GM21526 (cell line): Measurements from ENCODE around the gene ATRAID.
"Not testable (repeated sequence)": the region's sequence is repeated elsewhere in the genome, so short reads cannot be mapped to it uniquely, and the experiment has no call there.

ENCODE experiments used
- ATAC-seq: cut with Tn5 transposase; IDR thresholded peaks from one replicate; pipeline ENCODE4 v1.9.1; 2021; ENCODE audit warnings: moderate library complexity; ENCODE audit not compliant: unreplicated experiment, low FRiP score

The ATRAID gene

GRCh38 chr2:27191070-27191829, 20.6 kb upstream of the ATRAID start:
- no peak for ATAC-seq

GRCh38 chr2:27194538-27195354, 17.1 kb upstream of the ATRAID start:
- no peak for ATAC-seq

- not testable (repeated sequence) for ATAC-seq
Measured at GRCh38 chr2:27195799-27196198, 16.0 kb upstream of the ATRAID start.

- not testable (repeated sequence) for ATAC-seq
Measured at GRCh38 chr2:27198068-27198467, 13.8 kb upstream of the ATRAID start.

- ATAC-seq: no peak
Measured at GRCh38 chr2:27198627-27199026, 13.2 kb upstream of the ATRAID start.

GRCh38 chr2:27199241-27199640, 12.6 kb upstream of the ATRAID start:
- no peak for ATAC-seq

GRCh38 chr2:27201675-27202074, 10.2 kb upstream of the ATRAID start:
- no peak for ATAC-seq

GRCh38 chr2:27202854-27203253, 9.0 kb upstream of the ATRAID start:
- no peak for ATAC-seq

- no peak for ATAC-seq
Measured at GRCh38 chr2:27203741-27204140, 8.1 kb upstream of the ATRAID start.

GRCh38 chr2:27204566-27204965, 7.3 kb upstream of the ATRAID start:
- ATAC-seq: no peak

- ATAC-seq: no peak
Measured at GRCh38 chr2:27205206-27205605, 6.6 kb upstream of the ATRAID start.

- ATAC-seq: no peak
Measured at GRCh38 chr2:27206346-27206745, 5.5 kb upstream of the ATRAID start.

- ATAC-seq: no peak
Measured at GRCh38 chr2:27208486-27209050, 3.3 kb upstream of the ATRAID start.

GRCh38 chr2:27209621-27210401, 2.0 kb upstream of the ATRAID start:
- no peak for ATAC-seq

GRCh38 chr2:27211241-27211942, 449 bp upstream of the ATRAID start:
- ATAC-seq: no peak

GRCh38 chr2:27212626-27213471, 1.0 kb downstream of the ATRAID start:
- ATAC-seq: peak; percentile 5

- ATAC-seq: no peak
Measured at GRCh38 chr2:27214941-27215340, 3.1 kb downstream of the ATRAID start.

- ATAC-seq: no peak
Measured at GRCh38 chr2:27216416-27217137, 4.7 kb downstream of the ATRAID start.
